Naive thymus-derived CD8-positive, alpha-beta T cell (primary cell): ENCODE measurements around the gene LONRF2. TPM values are rescaled to one million over a fixed set of nuclear protein-coding genes. Genes with fewer than 3 reads are reported as not detected.
A peak's percentile ranks its signal among the peaks of the same experiment; 100 is the strongest.

Experiments used
- ATAC-seq, 2 donors: fragments of 150-1000 bp; cut with Tn5 transposase in 1 of 2; sonication (Bioruptor Pico), chemical (Tn5 transposase) in 1 of 2; 1 replicate in 1 of 2; 2 replicates in 1 of 2; pipeline ENCODE4 v1.10.0; 2021; ENCODE audit warnings: mild to moderate bottlenecking in 2 of 2, moderate library complexity in 2 of 2
- POLR2A ChIA-PET: fragments of 350-600 bp; sonication (Branson Sonifier 250); formaldehyde crosslinking; loops from one replicate; lab custom pipeline; 2021; ENCODE audit warnings: antibody characterized with exemption; lab: Charles Lee
- DNase-seq, 10 donors: peaks; one replicate each; pipeline versions ENCODE4 v3.0.0 to v3.0.0-alpha.2; 2020 to 2022
- H3K27ac Mint-ChIP-seq, 10 donors: one replicate each; pipeline ENCODE4 v1.8.0; 2020 to 2022; ENCODE audit warnings: mild to moderate bottlenecking in 10 of 10, mixed read lengths in 10 of 10, moderate library complexity in 4 of 10, inconsistent platforms in 1 of 10
- H3K27me3 Mint-ChIP-seq, 5 donors: one replicate each; pipeline ENCODE4 v1.8.0; 2021 to 2022; ENCODE audit warnings: mixed read lengths in 5 of 5
- H3K36me3 Mint-ChIP-seq, 3 donors: one replicate each; pipeline ENCODE4 v1.8.0; 2020 to 2022; ENCODE audit warnings: mixed read lengths in 3 of 3, mild to moderate bottlenecking in 2 of 3, inconsistent platforms in 1 of 3
- H3K4me1 Mint-ChIP-seq, 4 donors: one replicate each; pipeline ENCODE4 v1.8.0; 2021 to 2022; ENCODE audit warnings: mixed read lengths in 4 of 4
- H3K4me3 Mint-ChIP-seq, 10 donors: one replicate each; pipeline ENCODE4 v1.8.0; 2020 to 2022; ENCODE audit warnings: mild to moderate bottlenecking in 10 of 10, mixed read lengths in 10 of 10, moderate library complexity in 6 of 10, inconsistent platforms in 1 of 10
- H3K9me3 Mint-ChIP-seq, 9 donors: one replicate each; pipeline ENCODE4 v1.8.0; 2020 to 2022; ENCODE audit warnings: mixed read lengths in 9 of 9, mild to moderate bottlenecking in 3 of 9, inconsistent platforms in 1 of 9, moderate library complexity in 1 of 9
- polyA plus RNA-seq, 3 donors: library from polyadenylated mRNA; unstranded; fragments of 300-500 nt; fragmentation: Illumina TruSeq; gene quantifications; one replicate each; pipeline ENCODE4 v1.2.3, GENCODE V29; 2021
- total RNA-seq, 8 experiments: library from RNA in 2 of 8; stranded (reverse) in 2 of 8; gene quantifications; one replicate each; pipeline ENCODE4 v1.2.3 and lab custom pipeline; 2021 to 2026

The LONRF2 gene
- total and polyA plus RNA-seq, 5 experiments from 2014 or later, result not detected

DNA sequence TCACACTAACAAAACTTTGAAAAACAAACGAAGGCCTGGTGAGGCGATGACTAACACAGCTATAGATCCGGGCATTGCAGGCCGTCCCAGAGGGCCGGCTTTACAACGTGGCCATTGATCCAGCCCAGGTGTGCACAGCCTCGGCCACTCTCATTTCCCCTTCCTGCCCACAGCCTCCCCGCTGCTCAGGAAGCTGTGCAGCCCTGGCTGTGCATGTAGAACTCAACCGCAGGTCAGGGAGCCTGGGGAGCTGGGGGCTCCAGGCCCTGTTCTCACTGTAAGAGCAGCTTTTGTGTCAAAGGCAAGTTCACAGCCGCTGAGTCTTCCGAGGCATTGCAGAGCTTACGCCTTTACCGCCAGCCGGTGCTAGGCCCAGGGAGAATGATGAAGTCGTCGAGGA is 87.2 kb downstream of the LONRF2 start:
- Mint-ChIP-seq H3K4me1 (peaks cover 18 to 48% (median 33%) of the 10 kb centered on the region in 4 donors), H3K27ac (peak overlapping the region; percentile 84 to 93 (median 90)), H3K9me3 (no peaks in the 10 kb centered on the region), H3K27me3 (no peaks in the 10 kb centered on the region), H3K4me3 (peak overlapping the region; percentile 31 to 78 (median 68)), H3K36me3 (no peaks in the 10 kb centered on the region)
- DNase-seq (peak in 9 of 10 donors; percentile 4 to 70 (median 38)), ATAC-seq (peak; percentile 84 to 89)
- POLR2A ChIA-PET, result no interaction called here

DNA sequence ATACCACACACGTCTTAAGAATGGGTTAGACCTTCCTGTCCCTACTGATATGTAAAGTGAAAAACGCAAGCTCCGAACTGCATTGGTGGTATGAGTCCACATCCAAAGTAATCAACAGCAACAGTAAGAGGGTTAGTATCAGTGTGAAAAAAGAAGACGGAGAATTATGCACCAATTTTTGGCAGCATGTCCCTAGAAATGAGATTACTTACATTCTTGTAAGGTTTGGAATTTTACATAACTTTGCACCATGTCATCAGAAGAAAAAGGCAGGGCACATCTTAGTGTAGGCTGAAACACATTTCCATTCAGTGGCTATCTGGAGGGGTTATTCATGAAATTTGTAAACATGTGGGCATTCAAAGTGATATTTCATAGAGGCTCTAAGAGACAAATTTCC is 88.2 kb downstream of the LONRF2 start:
- POLR2A ChIA-PET, result interaction anchor here (0.6 kb wide), 1 partner anchor 37 kb away, joined by 5 read pairs; no protein-coding TSS in a partner anchor
- no peaks in the 10 kb centered on the region for H3K9me3 Mint-ChIP-seq
- DNase-seq, result no peak
- H3K4me1 Mint-ChIP-seq, result peaks cover 18 to 48% (median 33%) of the 10 kb centered on the region in 4 donors
- H3K27me3 Mint-ChIP-seq, result no peaks in the 10 kb centered on the region
- H3K27ac Mint-ChIP-seq, result peak overlapping the region in 8 of 10 donors; percentile 10 to 93 (median 86)
- no peaks in the 10 kb centered on the region for H3K36me3 Mint-ChIP-seq
- ATAC-seq, result no peak
- no peak overlapping the region for H3K4me3 Mint-ChIP-seq

DNA sequence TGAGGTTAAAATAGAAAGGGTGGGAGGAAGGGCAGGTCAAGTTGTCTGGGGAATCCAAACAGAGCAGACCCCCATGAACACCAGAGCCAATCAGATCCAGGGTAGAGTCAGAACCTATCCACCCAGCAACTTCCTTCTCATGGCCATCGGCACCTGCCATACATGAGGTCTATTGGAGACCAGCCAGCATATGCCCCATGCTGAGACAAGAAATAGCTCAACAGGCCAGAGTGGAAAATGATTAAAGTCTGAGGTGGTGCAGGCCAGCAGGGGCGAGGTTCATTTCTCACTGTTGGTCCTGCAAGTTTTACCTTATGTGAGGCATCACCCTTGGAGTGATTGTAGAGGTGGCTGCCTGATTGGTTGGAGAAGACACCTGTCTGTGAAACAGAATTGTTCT is 89.2 kb downstream of the LONRF2 start:
- POLR2A ChIA-PET, result no interaction called here
- H3K27ac Mint-ChIP-seq, result peak overlapping the region in 1 of 10 donors; percentile 15
- ATAC-seq (no peak), DNase-seq (no peak)
- H3K36me3 Mint-ChIP-seq, result no peaks in the 10 kb centered on the region
- peaks cover 18 to 53% (median 33%) of the 10 kb centered on the region in 4 donors for H3K4me1 Mint-ChIP-seq
- no peaks in the 10 kb centered on the region for H3K9me3 Mint-ChIP-seq
- H3K27me3 Mint-ChIP-seq, result no peaks in the 10 kb centered on the region
- H3K4me3 Mint-ChIP-seq, result no peak overlapping the region

DNA sequence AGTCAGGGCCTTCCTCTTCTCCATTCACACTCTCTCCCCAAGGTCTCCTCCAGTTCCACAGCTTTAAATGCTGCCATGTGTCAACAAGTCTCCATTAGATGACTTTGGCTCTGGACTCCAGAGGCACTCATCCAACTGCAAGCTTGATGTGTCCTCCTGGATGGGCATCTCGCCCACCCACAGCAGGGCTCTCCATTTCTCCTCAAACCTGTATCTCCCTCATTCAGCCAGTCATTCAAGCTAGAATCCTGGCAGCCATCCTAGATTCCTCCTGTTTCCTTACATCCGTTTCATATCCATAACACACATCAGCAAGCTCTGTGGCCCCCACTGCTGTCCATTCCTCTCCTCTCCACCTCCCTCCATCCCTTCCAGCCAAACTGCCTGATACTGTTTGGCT is 91.5 kb downstream of the LONRF2 start:
- peak overlapping the region in 2 of 10 donors; percentile 29 to 73 for H3K27ac Mint-ChIP-seq
- POLR2A ChIA-PET, result no interaction called here

DNA sequence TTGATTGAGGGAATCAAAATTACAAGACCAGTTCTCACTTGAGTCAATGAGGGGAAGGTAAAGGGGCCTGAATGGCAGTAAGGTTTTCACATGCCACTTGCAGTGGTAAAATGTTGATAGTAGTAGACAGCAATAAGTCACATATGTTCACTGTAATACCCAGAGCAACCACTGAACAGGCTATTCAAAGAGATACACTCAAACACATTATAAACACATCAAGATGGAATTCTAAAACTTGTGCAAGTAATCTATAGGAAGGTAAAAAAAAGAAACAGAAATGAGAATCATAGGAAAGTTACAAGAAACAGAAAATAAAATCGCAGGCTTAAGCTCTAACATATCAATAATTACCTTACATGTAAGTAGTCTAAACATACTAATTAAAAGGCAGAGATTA is 93.3 kb downstream of the LONRF2 start:
- DNase-seq, result no peak
- no peaks in the 10 kb centered on the region for H3K9me3 Mint-ChIP-seq
- peaks cover 7 to 10% (median 9%) of the 10 kb centered on the region in 5 donors for H3K27me3 Mint-ChIP-seq
- peaks cover 1 to 20% (median 5%) of the 10 kb centered on the region in 4 donors for H3K4me1 Mint-ChIP-seq
- H3K27ac Mint-ChIP-seq, result peak overlapping the region in 1 of 10 donors; percentile 51
- H3K36me3 Mint-ChIP-seq, result peaks cover 0 to 5% (median 0%) of the 10 kb centered on the region in 3 donors
- no peak overlapping the region for H3K4me3 Mint-ChIP-seq
- no peak for ATAC-seq
- POLR2A ChIA-PET, result no interaction called here

More for the DNA sequence above, 91.5 kb downstream of the LONRF2 start:
- DNase-seq (no peak), ATAC-seq (no peak)
- no peak overlapping the region for H3K4me3 Mint-ChIP-seq
- H3K4me1 Mint-ChIP-seq, result peaks cover 17 to 37% (median 23%) of the 10 kb centered on the region in 4 donors
- no peaks in the 10 kb centered on the region for H3K9me3 Mint-ChIP-seq
- H3K27me3 Mint-ChIP-seq, result peaks cover 0 to under 1% (median 0%) of the 10 kb centered on the region in 5 donors
- H3K36me3 Mint-ChIP-seq, result no peaks in the 10 kb centered on the region

DNA sequence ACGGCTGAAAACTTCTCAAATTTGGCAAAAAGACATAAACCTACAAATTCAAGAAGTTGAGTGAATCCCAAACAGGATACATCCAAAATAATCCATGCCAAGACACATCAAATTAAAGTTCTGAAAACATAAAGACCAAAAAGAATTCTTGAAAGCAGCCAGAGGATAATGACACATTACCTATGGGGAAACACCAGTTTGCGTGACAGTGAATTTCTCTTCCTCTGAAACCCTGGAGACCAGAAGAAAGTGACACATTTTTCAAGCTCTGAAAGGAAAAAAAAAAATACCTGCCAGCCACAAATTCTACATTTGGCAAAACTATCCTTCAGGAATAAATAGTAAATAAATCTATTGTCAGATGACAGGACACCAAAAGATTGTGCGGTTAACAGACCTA is 93.9 kb downstream of the LONRF2 start:
- H3K9me3 Mint-ChIP-seq, result no peaks in the 10 kb centered on the region
- peak overlapping the region in 1 of 10 donors; percentile 51 for H3K27ac Mint-ChIP-seq
- peaks cover 9 to 15% (median 11%) of the 10 kb centered on the region in 5 donors for H3K27me3 Mint-ChIP-seq
- peaks cover 0 to 5% (median 0%) of the 10 kb centered on the region in 3 donors for H3K36me3 Mint-ChIP-seq
- no peak overlapping the region for H3K4me3 Mint-ChIP-seq
- peaks cover under 1 to 18% (median 1%) of the 10 kb centered on the region in 4 donors for H3K4me1 Mint-ChIP-seq
- POLR2A ChIA-PET, result no interaction called here
- no peak for ATAC-seq
- no peak for DNase-seq

DNA sequence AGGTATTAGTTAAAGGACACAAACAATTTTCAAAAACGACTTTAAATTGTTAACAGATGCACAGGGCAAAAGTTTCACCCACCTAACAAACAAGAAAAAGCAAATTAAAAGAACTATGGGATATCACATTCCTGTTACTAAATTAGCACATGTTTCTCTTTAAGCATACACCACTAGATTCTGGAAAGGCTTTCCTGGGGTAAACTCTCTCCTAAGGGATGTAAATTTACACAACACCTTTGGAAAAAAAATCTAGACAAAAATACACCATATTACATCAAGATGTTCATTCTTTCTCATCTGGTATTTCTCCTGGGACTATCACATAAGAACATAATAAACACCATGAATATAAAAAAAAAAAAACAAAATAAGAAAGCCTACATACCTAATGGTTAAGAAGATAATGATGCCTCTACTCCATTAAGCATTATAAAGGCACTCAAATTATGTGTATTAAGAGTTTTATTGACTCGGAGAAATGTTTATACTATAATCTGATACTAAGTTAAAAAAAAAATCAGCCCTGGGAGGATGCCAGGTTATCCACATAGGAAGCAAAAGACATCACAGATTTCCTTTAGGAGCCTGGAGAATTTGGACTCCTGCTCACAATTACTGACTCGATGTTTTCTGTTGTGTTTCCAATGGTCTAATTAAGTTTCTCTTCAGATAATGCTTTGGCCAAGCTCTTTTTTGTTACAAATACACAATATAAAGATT is 97.2 kb downstream of the LONRF2 start:
- H3K27me3 Mint-ChIP-seq, result peaks cover 9 to 17% (median 12%) of the 10 kb centered on the region in 5 donors
- H3K27ac Mint-ChIP-seq, result no peak overlapping the region
- H3K4me3 Mint-ChIP-seq, result no peak overlapping the region
- H3K9me3 Mint-ChIP-seq, result no peaks in the 10 kb centered on the region
- ATAC-seq (no peak), DNase-seq (no peak)
- POLR2A ChIA-PET, result no interaction called here
- peaks cover 0 to 5% (median 0%) of the 10 kb centered on the region in 3 donors for H3K36me3 Mint-ChIP-seq
- H3K4me1 Mint-ChIP-seq, result peaks cover 0 to 8% (median 0%) of the 10 kb centered on the region in 4 donors

DNA sequence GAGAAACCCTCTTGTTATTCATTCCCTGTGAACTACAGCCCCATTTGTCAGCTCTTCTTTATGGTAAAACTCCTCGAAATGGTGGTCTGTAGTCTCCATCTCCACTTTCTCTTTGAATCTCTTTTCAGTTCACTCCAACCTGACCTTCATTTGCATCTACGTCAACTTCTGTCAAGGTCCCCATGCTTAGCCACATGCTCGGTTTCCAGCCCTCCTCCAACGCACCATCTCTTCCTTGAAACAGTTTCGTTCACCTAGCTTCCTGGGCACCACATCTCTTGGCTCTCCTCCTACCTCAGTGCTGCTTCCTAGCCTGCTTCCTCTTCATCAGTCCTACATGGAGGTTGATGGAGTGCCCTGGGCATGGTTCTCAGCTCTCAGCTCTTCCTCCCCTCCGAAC is 98.8 kb downstream of the LONRF2 start:
- ATAC-seq (no peak), DNase-seq (no peak)
- POLR2A ChIA-PET, result no interaction called here
- Mint-ChIP-seq H3K36me3 (peaks cover 0 to 5% (median 0%) of the 10 kb centered on the region in 3 donors), H3K27me3 (peaks cover 9 to 17% (median 12%) of the 10 kb centered on the region in 5 donors), H3K27ac (no peak overlapping the region), H3K4me3 (no peak overlapping the region), H3K9me3 (no peaks in the 10 kb centered on the region), H3K4me1 (peaks cover 0 to 2% (median 0%) of the 10 kb centered on the region in 4 donors)

Other genes with a start within 250 kb of the LONRF2 start
- gene AFF3, start 179.9 kb downstream of the LONRF2 start, total RNA-seq, result 10 to 100 TPM; 10.1 to 11.9 TPM
- gene AFF3, start 179.9 kb downstream of the LONRF2 start, polyA plus RNA-seq, result 1 to 10 TPM in 2 of 3 donors, under 1 TPM in 1; 0.50 to 2.8 (median 1.2) TPM
- gene CHST10, start 95.2 kb upstream of the LONRF2 start, total RNA-seq, result 1 to 10 TPM; 6.4 to 7.5 TPM
- 1 to 10 TPM; 5.0 to 8.2 (median 5.0) TPM for gene CHST10, start 95.2 kb upstream of the LONRF2 start, polyA plus RNA-seq
- gene NMS, start 148.0 kb upstream of the LONRF2 start, total RNA-seq, result not detected
- not detected for gene NMS, start 148.0 kb upstream of the LONRF2 start, polyA plus RNA-seq
- 10 to 100 TPM; 21.1 to 21.8 TPM for gene PDCL3, start 240.5 kb upstream of the LONRF2 start, total RNA-seq
- gene PDCL3, start 240.5 kb upstream of the LONRF2 start, polyA plus RNA-seq, result 10 to 100 TPM; 54.8 to 67.4 (median 58.4) TPM